Right atrium auricular region (tissue), 2 donors: ENCODE measurements around the gene SLC4A7. TPM values are rescaled to one million over a fixed set of nuclear protein-coding genes. Genes with fewer than 3 reads are reported as not detected.

Experiments used
- DNase-seq: peaks from one replicate; pipeline ENCODE4 v3.0.0-alpha.2; 2019; ENCODE audit warnings: low spot score
- H3K27ac ChIP-seq, 2 donors: fragments of 200-600 bp; sonication (generic); 1 replicate in 1 of 2; 2 replicates in 1 of 2; pipeline ENCODE4 v1.5.1; 2016 to 2019
- H3K27me3 ChIP-seq, 2 donors: fragments of 200-600 bp; sonication (generic); one replicate each; pipeline versions ENCODE4 v1.5.1 to v1.6.0; 2017 to 2019
- H3K36me3 ChIP-seq: fragments of 200-600 bp; sonication (generic); one replicate; pipeline ENCODE4 v1.5.1; 2016
- H3K4me1 ChIP-seq, 2 donors: fragments of 200-600 bp; sonication (generic); one replicate each; pipeline versions ENCODE4 v1.5.1 to v1.6.0; 2017 to 2019
- H3K4me3 ChIP-seq, 2 donors: fragments of 200-600 bp; sonication (generic); 1 replicate in 1 of 2; 2 replicates in 1 of 2; pipeline ENCODE4 v1.5.1; 2017 to 2019; ENCODE audit warnings: mild to moderate bottlenecking in 1 of 2, moderate library complexity in 1 of 2
- H3K9me3 ChIP-seq, 2 donors: fragments of 200-600 bp; sonication (generic); one replicate each; pipeline ENCODE4 v1.5.1; 2019
- total RNA-seq, 2 donors: library from RNA; depleted of rRNA; stranded (reverse); fragments of >200 nt; gene quantifications; one replicate each; pipeline ENCODE4 v1.1.0, GENCODE V29; 2016
- TF ChIP-seq, protein P1 (sequence below), 2 donors: fragments of 200-600 bp; sonication (generic); IDR thresholded peaks; one replicate each; pipeline ENCODE4 v1.5.1; 2019; ENCODE audit warnings: antibody characterized with exemption in 2 of 2

Gene SLC4A7
- total RNA-seq, 2 donors from 2014 or later = 14.4 to 25.6 TPM

DNA sequence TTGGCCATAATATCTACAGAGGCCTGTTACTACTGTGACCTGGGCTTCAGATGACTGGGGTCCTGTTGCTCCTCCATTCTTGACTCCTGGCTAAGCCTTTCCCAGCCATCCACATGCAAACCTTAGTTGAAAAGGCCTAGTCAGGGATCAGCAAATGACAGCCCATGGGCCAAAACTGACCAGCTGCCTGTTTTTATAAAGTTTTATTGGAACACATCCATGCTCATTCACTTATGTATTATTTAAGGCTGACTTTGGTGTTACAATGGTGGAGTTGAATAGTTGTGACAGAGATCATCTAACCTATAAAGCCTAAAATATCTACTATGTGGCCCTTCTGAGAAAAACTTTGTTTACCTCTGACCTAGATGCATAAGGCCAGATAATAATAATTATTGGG lies 16.8 kb upstream of the SLC4A7 start:
- Histone ChIP-seq H3K36me3 (no peaks in the 10 kb centered on the region), H3K4me1 (no peaks in the 10 kb centered on the region), H3K9me3 (no peaks in the 10 kb centered on the region), H3K4me3 (no peak overlapping the region), H3K27me3 (no peaks in the 10 kb centered on the region), H3K27ac (no peak overlapping the region)
- DNase-seq = no peak
- TF ChIP-seq, protein P1, sequence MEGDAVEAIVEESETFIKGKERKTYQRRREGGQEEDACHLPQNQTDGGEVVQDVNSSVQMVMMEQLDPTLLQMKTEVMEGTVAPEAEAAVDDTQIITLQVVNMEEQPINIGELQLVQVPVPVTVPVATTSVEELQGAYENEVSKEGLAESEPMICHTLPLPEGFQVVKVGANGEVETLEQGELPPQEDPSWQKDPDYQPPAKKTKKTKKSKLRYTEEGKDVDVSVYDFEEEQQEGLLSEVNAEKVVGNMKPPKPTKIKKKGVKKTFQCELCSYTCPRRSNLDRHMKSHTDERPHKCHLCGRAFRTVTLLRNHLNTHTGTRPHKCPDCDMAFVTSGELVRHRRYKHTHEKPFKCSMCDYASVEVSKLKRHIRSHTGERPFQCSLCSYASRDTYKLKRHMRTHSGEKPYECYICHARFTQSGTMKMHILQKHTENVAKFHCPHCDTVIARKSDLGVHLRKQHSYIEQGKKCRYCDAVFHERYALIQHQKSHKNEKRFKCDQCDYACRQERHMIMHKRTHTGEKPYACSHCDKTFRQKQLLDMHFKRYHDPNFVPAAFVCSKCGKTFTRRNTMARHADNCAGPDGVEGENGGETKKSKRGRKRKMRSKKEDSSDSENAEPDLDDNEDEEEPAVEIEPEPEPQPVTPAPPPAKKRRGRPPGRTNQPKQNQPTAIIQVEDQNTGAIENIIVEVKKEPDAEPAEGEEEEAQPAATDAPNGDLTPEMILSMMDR (IDR thresholded peaks at IDR 0.05) = no peak

GRCh38 chr3:27500035-27500434 lies 15.9 kb upstream of the SLC4A7 start:
- no peaks in the 10 kb centered on the region for H3K36me3 ChIP-seq
- TF ChIP-seq, protein P1 (IDR thresholded peaks at IDR 0.05) = no peak
- no peaks in the 10 kb centered on the region for H3K9me3 ChIP-seq
- no peak overlapping the region for H3K27ac ChIP-seq
- H3K27me3 ChIP-seq = no peaks in the 10 kb centered on the region
- no peak for DNase-seq
- H3K4me3 ChIP-seq = no peak overlapping the region
- no peaks in the 10 kb centered on the region for H3K4me1 ChIP-seq

DNA sequence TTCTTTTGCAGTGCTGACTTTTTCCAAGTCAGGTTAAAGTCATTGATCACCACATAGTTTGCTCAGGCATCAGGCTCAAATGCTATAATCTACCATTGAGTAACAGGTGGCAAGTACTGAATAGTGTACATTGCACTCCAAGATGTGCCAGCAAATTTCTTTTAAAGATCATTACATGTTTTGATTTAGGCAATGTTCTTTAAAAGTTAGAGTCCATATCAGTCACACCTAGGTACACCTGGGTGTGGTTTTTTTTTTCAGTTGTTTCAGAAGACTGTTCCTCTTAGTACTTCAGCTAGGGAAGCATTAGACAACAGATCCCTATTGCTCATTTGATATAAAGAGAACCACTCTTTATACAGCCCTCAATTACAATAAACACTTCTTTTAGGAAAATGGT lies 10.6 kb upstream of the SLC4A7 start:
- Histone ChIP-seq H3K4me1 (no peaks in the 10 kb centered on the region), H3K27ac (no peak overlapping the region), H3K36me3 (no peaks in the 10 kb centered on the region), H3K4me3 (no peak overlapping the region), H3K9me3 (no peaks in the 10 kb centered on the region), H3K27me3 (no peaks in the 10 kb centered on the region)
- TF ChIP-seq, protein P1 (IDR thresholded peaks at IDR 0.05) = no peak
- no peak for DNase-seq

DNA sequence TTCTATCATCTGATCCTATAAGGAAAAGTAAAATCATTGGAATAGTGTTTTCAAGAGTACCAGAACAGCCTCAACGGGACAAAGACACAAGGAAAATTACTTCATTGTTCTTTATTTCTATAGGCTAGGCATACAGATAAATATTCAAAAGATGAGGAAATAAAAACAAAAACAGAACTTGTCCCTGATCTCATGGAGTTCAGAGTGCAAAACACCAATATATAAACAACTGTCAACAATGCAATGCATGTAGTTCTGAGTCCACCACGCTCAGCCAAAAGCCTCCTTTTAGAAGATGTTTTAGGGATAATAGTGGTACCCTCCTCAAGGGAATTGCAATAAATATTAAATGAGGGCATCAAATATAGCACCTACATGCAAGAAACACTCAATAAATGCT lies 4.6 kb upstream of the SLC4A7 start:
- Histone ChIP-seq H3K27me3 (no peaks in the 10 kb centered on the region), H3K4me3 (no peak overlapping the region), H3K9me3 (no peaks in the 10 kb centered on the region), H3K36me3 (no peaks in the 10 kb centered on the region), H3K27ac (no peak overlapping the region), H3K4me1 (peaks cover 0 to 16% of the 10 kb centered on the region in 2 donors)
- no peak for DNase-seq
- TF ChIP-seq, protein P1 (IDR thresholded peaks at IDR 0.05) = no peak

GRCh38 chr3:27487383-27487782 lies 3.2 kb upstream of the SLC4A7 start:
- Histone ChIP-seq H3K27ac (peak overlapping the region in 1 of 2 donors; percentile 99), H3K4me3 (no peak overlapping the region), H3K4me1 (peaks cover 0 to 22% of the 10 kb centered on the region in 2 donors), H3K27me3 (no peaks in the 10 kb centered on the region), H3K36me3 (no peaks in the 10 kb centered on the region), H3K9me3 (no peaks in the 10 kb centered on the region)
- TF ChIP-seq, protein P1 (IDR thresholded peaks at IDR 0.05) = no peak
- DNase-seq = no peak

GRCh38 chr3:27486336-27486735 lies 2.2 kb upstream of the SLC4A7 start:
- H3K36me3 ChIP-seq = no peaks in the 10 kb centered on the region
- peak overlapping the region; percentile 95 to 99 for H3K27ac ChIP-seq
- peaks cover 0 to 23% of the 10 kb centered on the region in 2 donors for H3K4me1 ChIP-seq
- H3K27me3 ChIP-seq = no peaks in the 10 kb centered on the region
- TF ChIP-seq, protein P1 (IDR thresholded peaks at IDR 0.05) = no peak
- DNase-seq = no peak
- H3K4me3 ChIP-seq = no peak overlapping the region
- no peaks in the 10 kb centered on the region for H3K9me3 ChIP-seq
